ENCODE results near the gene CNTROB.

CNTROB gene

GRCh38 chr17:7969433-7969832, 37.4 kb downstream of the CNTROB start:
- POLR2A ChIA-PET = no interaction called here
- H3K4me3 ChIP-seq (ENCODE audit: low read depth, low read length) = no peak overlapping the region
- no peak for TF ChIP-seq HOXA7 (CRISPR knock-in tag; IDR thresholded peaks at IDR 0.05; ENCODE audit: borderline replicate concordance)
- TF ChIP-seq RBAK (tag by site-specific recombination; IDR thresholded peaks at IDR 0.05) = no peak
- no peak for TF ChIP-seq ZEB2 (tag by site-specific recombination; IDR thresholded peaks at IDR 0.05)
- TF ChIP-seq ZNF560 (tag by site-specific recombination; IDR thresholded peaks at IDR 0.05; ENCODE audit: borderline replicate concordance) = no peak
- no peak for TF ChIP-seq ZNF404 (tag by site-specific recombination; IDR thresholded peaks at IDR 0.05)
- no peak for TF ChIP-seq HOXC10 (CRISPR knock-in tag; IDR thresholded peaks at IDR 0.05)
- TF ChIP-seq ZBTB11 (tag by site-specific recombination; conservative IDR thresholded peaks at IDR 0.05; ENCODE audit: low read depth) = no peak
- no peak for TF ChIP-seq WT1 (tag by site-specific recombination; IDR thresholded peaks at IDR 0.05)
- TF ChIP-seq ZNF280C (tag by site-specific recombination; IDR thresholded peaks at IDR 0.05) = no peak
- TF ChIP-seq ZNF416 (tag by site-specific recombination; IDR thresholded peaks at IDR 0.05) = no peak
- no peak for TF ChIP-seq ZNF629 (tag by site-specific recombination; IDR thresholded peaks at IDR 0.05)
- no peak for TF ChIP-seq ZBTB26 (tag by site-specific recombination; optimal IDR thresholded peaks at IDR 0.05)
- no peak for TF ChIP-seq ZNF394 (tag by site-specific recombination; IDR thresholded peaks at IDR 0.05; ENCODE audit: borderline replicate concordance)
- TF ChIP-seq ZNF776 (tag by site-specific recombination; IDR thresholded peaks at IDR 0.05; ENCODE audit: borderline replicate concordance) = no peak
- no peak for TF ChIP-seq KLF16 (tag by site-specific recombination; IDR thresholded peaks at IDR 0.05)
- TF ChIP-seq GLIS1 (tag by site-specific recombination; IDR thresholded peaks at IDR 0.05) = no peak
- no peak for TF ChIP-seq ZBTB7A (tag by site-specific recombination; IDR thresholded peaks at IDR 0.05; ENCODE audit: low read depth)
- TF ChIP-seq ZNF169 (tag by site-specific recombination; IDR thresholded peaks at IDR 0.05) = no peak

GRCh38 chr17:7971651-7972050, 39.6 kb downstream of the CNTROB start:
- Histone ChIP-seq H3K4me3 (ENCODE audit: low read depth, low read length) (no peak overlapping the region), H3K36me3 (ENCODE audit: control insufficient read depth in 2 of 2, insufficient read depth in 1 of 2, low read length in 2 of 2) (no peaks in the 10 kb centered on the region), H3K27ac (ENCODE audit: extremely low read depth, low read depth, low read length) (no peak overlapping the region), H3K4me1 (ENCODE audit: control insufficient read depth, insufficient read depth, low read length) (no peaks in the 10 kb centered on the region), H3K9me3 (ENCODE audit: control insufficient read depth, insufficient read depth, low read depth, low read length) (no peaks in the 10 kb centered on the region)
- POLR2A ChIA-PET = no interaction called here
- CTCF ChIA-PET = interaction anchor here (0.7 to 4.3 kb wide), 12 partner anchors 9 to 204 kb away, joined by 3 to 28 read pairs (median 4); partner anchors contain the start of gene TMEM107
- TF ChIP-seq ZNF280D (tag by site-specific recombination; IDR thresholded peaks at IDR 0.05) (no peak), ZFP69B (tag by site-specific recombination; IDR thresholded peaks at IDR 0.05) (no peak), ZNF837 (tag by site-specific recombination; IDR thresholded peaks at IDR 0.05) (no peak), ZNF510 (tag by site-specific recombination; IDR thresholded peaks at IDR 0.05; ENCODE audit: insufficient replicate concordance) (no peak), ZNF16 (tag by site-specific recombination; IDR thresholded peaks at IDR 0.05; ENCODE audit: low read depth) (no peak), ZSCAN30 (tag by site-specific recombination; IDR thresholded peaks at IDR 0.05) (no peak), PATZ1 (tag by site-specific recombination; IDR thresholded peaks at IDR 0.05) (no peak)

More at GRCh38 chr17:7969433-7969832, 37.4 kb downstream of the CNTROB start:
- Histone ChIP-seq H3K36me3 (ENCODE audit: control insufficient read depth in 2 of 2, insufficient read depth in 1 of 2, low read length in 2 of 2) (no peaks in the 10 kb centered on the region), H3K4me1 (ENCODE audit: control insufficient read depth, insufficient read depth, low read length) (no peaks in the 10 kb centered on the region), H3K27ac (ENCODE audit: extremely low read depth, low read depth, low read length) (no peak overlapping the region), H3K9me3 (ENCODE audit: control insufficient read depth, insufficient read depth, low read depth, low read length) (no peaks in the 10 kb centered on the region)
- CTCF ChIA-PET = interaction anchor here (0.6 to 0.7 kb wide), 2 partner anchors 13 to 55 kb away, joined by 3 to 4 read pairs; no protein-coding TSS in a partner anchor

Measured in HEK293 (cell line).